Measurements from ENCODE around the gene TRPV4. TPM values are rescaled to one million over a fixed set of nuclear protein-coding genes. Genes with fewer than 3 reads are reported as not detected.

Gene TRPV4
- total and polyA plus RNA-seq, 2 experiments from 2014 or later: 2.3 to 4.7 TPM

DNA sequence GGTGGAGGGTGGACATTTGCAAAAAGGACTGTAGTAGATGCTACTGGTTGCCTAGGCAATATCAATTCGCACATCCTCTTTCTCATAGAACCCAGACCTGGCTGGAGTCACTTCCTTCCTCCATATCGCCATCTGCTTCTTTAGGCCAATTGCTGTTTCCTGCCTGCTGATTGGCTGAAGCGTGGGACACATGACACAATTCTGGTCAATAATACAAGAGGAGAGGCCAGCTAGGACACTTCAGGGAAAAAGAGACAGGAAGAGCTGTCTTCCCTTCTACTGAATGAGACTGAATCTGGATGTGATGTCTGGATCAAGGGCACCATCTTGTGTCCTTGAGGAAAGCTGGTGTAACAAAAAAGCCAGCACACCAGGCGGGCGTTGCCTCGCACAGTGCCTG is 53.8 kb downstream of the TRPV4 start:
- H3K4me2 ChIP-seq: no peak overlapping the region
- no peaks in the 10 kb centered on the region for H3K36me3 ChIP-seq (replicated peaks; ENCODE audit: insufficient read depth, low read depth)
- H3K9me2 ChIP-seq (replicated peaks; ENCODE audit: insufficient read depth): no peaks in the 10 kb centered on the region
- DNase-seq (ENCODE audit: low spot score): no peak
- WGBS (ENCODE audit: low lambda C conversion rate, missing lambda C conversion rate): 94% methylated on average over 6 of the region's 6 CpGs
- H3K9me3 ChIP-seq (ENCODE audit: low read depth): no peaks in the 10 kb centered on the region
- TF ChIP-seq EZH2phosphoT487 (IDR thresholded peaks at IDR 0.05; ENCODE audit: low read depth, severe bottlenecking, unreplicated experiment): no peak
- TF ChIP-seq EZH2 (IDR thresholded peaks at IDR 0.05; ENCODE audit: borderline replicate concordance): no peak
- TF ChIP-seq CTCF (IDR thresholded peaks at IDR 0.05; ENCODE audit: poor library complexity): no peak
- H3K79me2 ChIP-seq: no peaks in the 10 kb centered on the region
- H3K4me3 ChIP-seq: no peak overlapping the region
- H4K20me1 ChIP-seq (ENCODE audit: insufficient read depth, poor library complexity, severe bottlenecking): no peaks in the 10 kb centered on the region
- H3K27ac ChIP-seq: no peak overlapping the region
- no peak overlapping the region for H2AFZ ChIP-seq
- H3K27me3 ChIP-seq: no peaks in the 10 kb centered on the region
- no peaks in the 10 kb centered on the region for H3K4me1 ChIP-seq (ENCODE audit: insufficient read depth)

DNA sequence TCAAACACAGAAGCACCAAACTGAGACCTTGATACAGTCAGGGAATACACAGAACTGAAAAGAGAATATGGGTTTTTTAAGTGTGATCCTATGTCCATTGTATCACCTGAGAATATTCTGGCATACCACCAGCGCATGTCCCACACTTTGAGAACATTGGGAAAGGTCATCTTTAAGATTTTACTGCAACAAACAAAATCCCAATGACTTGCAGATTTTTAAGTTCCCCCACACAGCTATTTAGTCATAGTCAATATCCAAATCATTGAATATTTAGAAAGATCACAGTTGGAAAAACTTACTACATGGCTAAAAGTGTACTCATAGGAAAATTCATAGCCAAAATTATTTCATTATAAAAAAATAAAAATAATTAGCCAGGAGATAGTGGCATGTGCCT is 54.5 kb downstream of the TRPV4 start:
- no peaks in the 10 kb centered on the region for H3K27me3 ChIP-seq
- no peaks in the 10 kb centered on the region for H3K36me3 ChIP-seq (replicated peaks; ENCODE audit: insufficient read depth, low read depth)
- TF ChIP-seq EZH2phosphoT487 (IDR thresholded peaks at IDR 0.05; ENCODE audit: low read depth, severe bottlenecking, unreplicated experiment) (no peak), CTCF (IDR thresholded peaks at IDR 0.05; ENCODE audit: poor library complexity) (no peak), EZH2 (IDR thresholded peaks at IDR 0.05; ENCODE audit: borderline replicate concordance) (no peak)
- H3K9me2 ChIP-seq (replicated peaks; ENCODE audit: insufficient read depth): no peaks in the 10 kb centered on the region
- H3K27ac ChIP-seq: no peak overlapping the region
- WGBS (ENCODE audit: low lambda C conversion rate, missing lambda C conversion rate): 96% methylated on average over 1 of the region's 1 CpG
- H4K20me1 ChIP-seq (ENCODE audit: insufficient read depth, poor library complexity, severe bottlenecking): no peaks in the 10 kb centered on the region
- H3K4me1 ChIP-seq (ENCODE audit: insufficient read depth): no peaks in the 10 kb centered on the region
- no peaks in the 10 kb centered on the region for H3K79me2 ChIP-seq
- H3K4me3 ChIP-seq: no peak overlapping the region
- H3K9me3 ChIP-seq (ENCODE audit: low read depth): no peaks in the 10 kb centered on the region
- DNase-seq (ENCODE audit: low spot score): no peak
- no peak overlapping the region for H3K4me2 ChIP-seq
- no peak overlapping the region for H2AFZ ChIP-seq

GRCh38 chr12:109777544-109777943 is 55.7 kb downstream of the TRPV4 start:
- Histone ChIP-seq H3K4me3 (no peak overlapping the region), H3K9me2 (replicated peaks; ENCODE audit: insufficient read depth) (no peaks in the 10 kb centered on the region), H3K36me3 (replicated peaks; ENCODE audit: insufficient read depth, low read depth) (no peaks in the 10 kb centered on the region), H4K20me1 (ENCODE audit: insufficient read depth, poor library complexity, severe bottlenecking) (no peaks in the 10 kb centered on the region), H3K27me3 (no peaks in the 10 kb centered on the region), H3K4me1 (ENCODE audit: insufficient read depth) (peaks cover 3% of the 10 kb centered on the region), H3K79me2 (no peaks in the 10 kb centered on the region), H3K27ac (no peak overlapping the region), H3K4me2 (no peak overlapping the region), H3K9me3 (ENCODE audit: low read depth) (no peaks in the 10 kb centered on the region), H2AFZ (no peak overlapping the region)
- no peak for DNase-seq (ENCODE audit: low spot score)
- TF ChIP-seq EZH2phosphoT487 (IDR thresholded peaks at IDR 0.05; ENCODE audit: low read depth, severe bottlenecking, unreplicated experiment): no peak
- no peak for TF ChIP-seq CTCF (IDR thresholded peaks at IDR 0.05; ENCODE audit: poor library complexity)
- no peak for TF ChIP-seq EZH2 (IDR thresholded peaks at IDR 0.05; ENCODE audit: borderline replicate concordance)
- 55% methylated on average over 5 of the region's 5 CpGs for WGBS (ENCODE audit: low lambda C conversion rate, missing lambda C conversion rate)

- 81% methylated on average over 9 of the region's 9 CpGs for WGBS (ENCODE audit: low lambda C conversion rate, missing lambda C conversion rate)
- H3K4me1 ChIP-seq (ENCODE audit: insufficient read depth): peaks cover 3% of the 10 kb centered on the region
- H3K36me3 ChIP-seq (replicated peaks; ENCODE audit: insufficient read depth, low read depth): no peaks in the 10 kb centered on the region
- H3K4me3 ChIP-seq: no peak overlapping the region
- no peak overlapping the region for H2AFZ ChIP-seq
- H3K27ac ChIP-seq: no peak overlapping the region
- no peaks in the 10 kb centered on the region for H3K79me2 ChIP-seq
- no peaks in the 10 kb centered on the region for H3K9me3 ChIP-seq (ENCODE audit: low read depth)
- no peaks in the 10 kb centered on the region for H4K20me1 ChIP-seq (ENCODE audit: insufficient read depth, poor library complexity, severe bottlenecking)
- no peak overlapping the region for H3K4me2 ChIP-seq
- H3K9me2 ChIP-seq (replicated peaks; ENCODE audit: insufficient read depth): no peaks in the 10 kb centered on the region
- no peaks in the 10 kb centered on the region for H3K27me3 ChIP-seq
- no peak for DNase-seq (ENCODE audit: low spot score)
- TF ChIP-seq EZH2phosphoT487 (IDR thresholded peaks at IDR 0.05; ENCODE audit: low read depth, severe bottlenecking, unreplicated experiment) (no peak), CTCF (IDR thresholded peaks at IDR 0.05; ENCODE audit: poor library complexity) (no peak), EZH2 (IDR thresholded peaks at IDR 0.05; ENCODE audit: borderline replicate concordance) (no peak)
These were observed 56.6 kb downstream of the TRPV4 start for GRCh38 chr12:109776624-109777023.

Measured in hepatocyte (in vitro differentiated cells).